Esophagus squamous epithelium (tissue), 4 donors: ENCODE measurements around the gene C19orf18.

Experiments
- CTCF ChIP-seq, 6 experiments: fragments of 450-650 bp in 4 of 6; fragments of 200-600 bp in 2 of 6; sonication (generic) in 2 of 6; IDR thresholded peaks; one replicate each; pipeline ENCODE4 v1.5.1; 2016 to 2019; ENCODE audit warnings: antibody characterized with exemption in 6 of 6, mild to moderate bottlenecking in 4 of 6, moderate library complexity in 4 of 6
- POLR2A ChIP-seq, 4 donors: fragments of 450-650 bp; IDR thresholded peaks; one replicate each; pipeline ENCODE4 v1.6.1; 2017; ENCODE audit warnings: antibody characterized with exemption in 4 of 4, mild to moderate bottlenecking in 4 of 4, moderate library complexity in 3 of 4

- TF ChIP-seq CTCF (IDR thresholded peaks at IDR 0.05) (no peak), POLR2A (IDR thresholded peaks at IDR 0.05) (no peak)
Measured at GRCh38 chr19:57954996-57955395, 19.3 kb downstream of the C19orf18 start.
